Measurements from ENCODE around the gene RALGAPA1. TPM values are rescaled to one million over a fixed set of nuclear protein-coding genes. Genes with fewer than 3 reads are reported as not detected.

Gene RALGAPA1
- polyA plus RNA-seq, 1 donor from 2014 or later: 73.3 TPM

DNA sequence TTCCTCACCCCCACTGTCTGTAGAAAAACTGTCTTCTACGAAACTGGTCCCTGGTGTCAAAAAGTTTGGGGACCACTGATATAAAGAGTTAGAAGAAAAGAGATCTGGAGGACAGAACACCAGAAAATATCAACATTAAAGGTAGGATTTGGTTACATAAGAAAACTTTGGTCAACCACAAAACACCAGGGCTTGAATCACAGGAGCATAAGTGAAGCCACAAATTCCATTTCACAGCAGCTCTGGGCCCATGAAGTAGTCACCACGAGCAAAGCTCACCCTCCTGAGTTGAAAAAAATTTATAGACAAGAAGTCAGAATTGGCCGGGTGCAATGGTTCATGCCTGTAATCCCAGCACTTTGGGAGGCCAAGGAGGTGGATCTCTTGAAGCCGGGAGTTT, 19.4 kb downstream of the RALGAPA1 start:
- Histone ChIP-seq H3F3A (ENCODE audit: insufficient read depth, low read length, poor library complexity, severe bottlenecking) (no peaks in the 10 kb centered on the region), H2AFZ (ENCODE audit: low read depth, low read length) (no peak overlapping the region), H3K27ac (ENCODE audit: low read length) (no peak overlapping the region), H4K20me1 (ENCODE audit: insufficient read depth) (no peaks in the 10 kb centered on the region), H3K4me2 (ENCODE audit: low read length) (no peak overlapping the region), H3K9ac (ENCODE audit: low read length) (no peak overlapping the region), H3K9me2 (ENCODE audit: insufficient read depth, low read length) (no peaks in the 10 kb centered on the region), H3K27me3 (ENCODE audit: insufficient read depth, low read depth, low read length) (no peaks in the 10 kb centered on the region), H3K4me3 (ENCODE audit: low read length) (no peak overlapping the region), H3K9me3 (ENCODE audit: low read length) (no peaks in the 10 kb centered on the region), H3K36me3 (ENCODE audit: insufficient read depth, low read length) (no peaks in the 10 kb centered on the region), H3K79me2 (replicated peaks; ENCODE audit: insufficient read depth, low read length) (peaks cover 19% of the 10 kb centered on the region)
- TF ChIP-seq MXI1 (conservative IDR thresholded peaks at IDR 0.05; ENCODE audit: poor library complexity, severe bottlenecking): no peak
- TF ChIP-seq EP300 (conservative IDR thresholded peaks at IDR 0.05; ENCODE audit: poor library complexity, severe bottlenecking): no peak
- TF ChIP-seq EZH2 (IDR thresholded peaks at IDR 0.05; ENCODE audit: borderline replicate concordance, insufficient read depth, low read length, poor library complexity, severe bottlenecking): no peak
- no peak for TF ChIP-seq RAD21 (conservative IDR thresholded peaks at IDR 0.05)
- no peak for TF ChIP-seq SMC3 (conservative IDR thresholded peaks at IDR 0.05; ENCODE audit: poor library complexity)
- TF ChIP-seq, protein P1, sequence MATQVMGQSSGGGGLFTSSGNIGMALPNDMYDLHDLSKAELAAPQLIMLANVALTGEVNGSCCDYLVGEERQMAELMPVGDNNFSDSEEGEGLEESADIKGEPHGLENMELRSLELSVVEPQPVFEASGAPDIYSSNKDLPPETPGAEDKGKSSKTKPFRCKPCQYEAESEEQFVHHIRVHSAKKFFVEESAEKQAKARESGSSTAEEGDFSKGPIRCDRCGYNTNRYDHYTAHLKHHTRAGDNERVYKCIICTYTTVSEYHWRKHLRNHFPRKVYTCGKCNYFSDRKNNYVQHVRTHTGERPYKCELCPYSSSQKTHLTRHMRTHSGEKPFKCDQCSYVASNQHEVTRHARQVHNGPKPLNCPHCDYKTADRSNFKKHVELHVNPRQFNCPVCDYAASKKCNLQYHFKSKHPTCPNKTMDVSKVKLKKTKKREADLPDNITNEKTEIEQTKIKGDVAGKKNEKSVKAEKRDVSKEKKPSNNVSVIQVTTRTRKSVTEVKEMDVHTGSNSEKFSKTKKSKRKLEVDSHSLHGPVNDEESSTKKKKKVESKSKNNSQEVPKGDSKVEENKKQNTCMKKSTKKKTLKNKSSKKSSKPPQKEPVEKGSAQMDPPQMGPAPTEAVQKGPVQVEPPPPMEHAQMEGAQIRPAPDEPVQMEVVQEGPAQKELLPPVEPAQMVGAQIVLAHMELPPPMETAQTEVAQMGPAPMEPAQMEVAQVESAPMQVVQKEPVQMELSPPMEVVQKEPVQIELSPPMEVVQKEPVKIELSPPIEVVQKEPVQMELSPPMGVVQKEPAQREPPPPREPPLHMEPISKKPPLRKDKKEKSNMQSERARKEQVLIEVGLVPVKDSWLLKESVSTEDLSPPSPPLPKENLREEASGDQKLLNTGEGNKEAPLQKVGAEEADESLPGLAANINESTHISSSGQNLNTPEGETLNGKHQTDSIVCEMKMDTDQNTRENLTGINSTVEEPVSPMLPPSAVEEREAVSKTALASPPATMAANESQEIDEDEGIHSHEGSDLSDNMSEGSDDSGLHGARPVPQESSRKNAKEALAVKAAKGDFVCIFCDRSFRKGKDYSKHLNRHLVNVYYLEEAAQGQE (IDR thresholded peaks at IDR 0.05; ENCODE audit: borderline replicate concordance): no peak
- TF ChIP-seq, protein P2, sequence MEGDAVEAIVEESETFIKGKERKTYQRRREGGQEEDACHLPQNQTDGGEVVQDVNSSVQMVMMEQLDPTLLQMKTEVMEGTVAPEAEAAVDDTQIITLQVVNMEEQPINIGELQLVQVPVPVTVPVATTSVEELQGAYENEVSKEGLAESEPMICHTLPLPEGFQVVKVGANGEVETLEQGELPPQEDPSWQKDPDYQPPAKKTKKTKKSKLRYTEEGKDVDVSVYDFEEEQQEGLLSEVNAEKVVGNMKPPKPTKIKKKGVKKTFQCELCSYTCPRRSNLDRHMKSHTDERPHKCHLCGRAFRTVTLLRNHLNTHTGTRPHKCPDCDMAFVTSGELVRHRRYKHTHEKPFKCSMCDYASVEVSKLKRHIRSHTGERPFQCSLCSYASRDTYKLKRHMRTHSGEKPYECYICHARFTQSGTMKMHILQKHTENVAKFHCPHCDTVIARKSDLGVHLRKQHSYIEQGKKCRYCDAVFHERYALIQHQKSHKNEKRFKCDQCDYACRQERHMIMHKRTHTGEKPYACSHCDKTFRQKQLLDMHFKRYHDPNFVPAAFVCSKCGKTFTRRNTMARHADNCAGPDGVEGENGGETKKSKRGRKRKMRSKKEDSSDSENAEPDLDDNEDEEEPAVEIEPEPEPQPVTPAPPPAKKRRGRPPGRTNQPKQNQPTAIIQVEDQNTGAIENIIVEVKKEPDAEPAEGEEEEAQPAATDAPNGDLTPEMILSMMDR (IDR thresholded peaks at IDR 0.05; ENCODE audit: poor library complexity, severe bottlenecking): no peak
- no peak for TF ChIP-seq TAF1 (IDR thresholded peaks at IDR 0.05; ENCODE audit: low read depth)
- TF ChIP-seq POLR2AphosphoS5 (IDR thresholded peaks at IDR 0.05): no peak

GRCh38 chr14:35786856-35787255, 22.2 kb downstream of the RALGAPA1 start:
- TF ChIP-seq, protein P1 (IDR thresholded peaks at IDR 0.05; ENCODE audit: borderline replicate concordance): no peak
- TF ChIP-seq EZH2 (IDR thresholded peaks at IDR 0.05; ENCODE audit: borderline replicate concordance, insufficient read depth, low read length, poor library complexity, severe bottlenecking) (no peak), POLR2AphosphoS5 (IDR thresholded peaks at IDR 0.05) (no peak), TAF1 (IDR thresholded peaks at IDR 0.05; ENCODE audit: low read depth) (no peak), MXI1 (conservative IDR thresholded peaks at IDR 0.05; ENCODE audit: poor library complexity, severe bottlenecking) (no peak), EP300 (conservative IDR thresholded peaks at IDR 0.05; ENCODE audit: poor library complexity, severe bottlenecking) (no peak)
- TF ChIP-seq, protein P2 (IDR thresholded peaks at IDR 0.05; ENCODE audit: poor library complexity, severe bottlenecking): no peak
- H3K79me2 ChIP-seq (replicated peaks; ENCODE audit: insufficient read depth, low read length): peaks cover 30% of the 10 kb centered on the region
- no peaks in the 10 kb centered on the region for H3K9me2 ChIP-seq (ENCODE audit: insufficient read depth, low read length)

More at GRCh38 chr14:35786856-35787255, 22.2 kb downstream of the RALGAPA1 start:
- no peak overlapping the region for H3K9ac ChIP-seq (ENCODE audit: low read length)
- no peaks in the 10 kb centered on the region for H3K27me3 ChIP-seq (ENCODE audit: insufficient read depth, low read depth, low read length)
- no peak overlapping the region for H3K4me2 ChIP-seq (ENCODE audit: low read length)
- no peak overlapping the region for H3K27ac ChIP-seq (ENCODE audit: low read length)
- no peaks in the 10 kb centered on the region for H3K9me3 ChIP-seq (ENCODE audit: low read length)
- no peaks in the 10 kb centered on the region for H4K20me1 ChIP-seq (ENCODE audit: insufficient read depth)
- no peaks in the 10 kb centered on the region for H3K36me3 ChIP-seq (ENCODE audit: insufficient read depth, low read length)
- no peak overlapping the region for H3K4me3 ChIP-seq (ENCODE audit: low read length)
- H2AFZ ChIP-seq (ENCODE audit: low read depth, low read length): no peak overlapping the region
- H3F3A ChIP-seq (ENCODE audit: insufficient read depth, low read length, poor library complexity, severe bottlenecking): no peaks in the 10 kb centered on the region

All from neural cell (in vitro differentiated cells).